NCI-H82 treated with DMSO at 0.1 percent for 48 hours (cell line): Measurements from ENCODE around the gene SORBS2.

Source experiments
- DNase-seq: peaks from one replicate; lab custom pipeline; 2025; ENCODE audit not compliant: unreplicated experiment; lab: John Stamatoyannopoulos, UW

The SORBS2 gene

GRCh38 chr4:185835336-185835735 is 23.3 kb upstream of the SORBS2 start:
- no peak for DNase-seq

GRCh38 chr4:185834778-185835177 is 22.8 kb upstream of the SORBS2 start:
- DNase-seq = no peak

- DNase-seq = no peak
Observed at GRCh38 chr4:185834088-185834487, 22.1 kb upstream of the SORBS2 start.

DNA sequence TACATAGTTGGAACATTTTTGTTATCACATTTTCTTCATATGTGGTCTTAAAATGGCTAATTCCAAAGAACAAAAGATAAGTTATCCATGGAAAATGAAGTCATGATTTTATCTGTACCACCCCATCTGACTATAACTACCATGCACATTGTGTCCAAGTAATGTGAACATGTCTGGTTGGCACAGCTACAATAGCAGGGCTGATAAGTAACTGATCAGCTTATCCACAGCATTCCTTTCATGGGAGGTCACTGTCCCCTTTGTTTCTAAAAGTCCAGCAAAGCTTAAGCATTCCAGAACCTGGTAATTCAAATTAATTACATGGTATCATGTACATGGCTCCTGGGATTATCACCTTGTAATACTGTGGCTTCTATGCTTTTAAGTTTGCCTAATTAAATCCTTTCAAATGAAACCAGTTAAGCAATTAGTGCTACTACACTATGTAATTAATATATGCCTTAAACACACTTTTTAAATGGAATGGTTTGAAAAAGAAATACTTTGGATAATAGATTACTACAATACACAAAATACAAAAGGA is 21.1 kb upstream of the SORBS2 start:
- no peak for DNase-seq

DNA sequence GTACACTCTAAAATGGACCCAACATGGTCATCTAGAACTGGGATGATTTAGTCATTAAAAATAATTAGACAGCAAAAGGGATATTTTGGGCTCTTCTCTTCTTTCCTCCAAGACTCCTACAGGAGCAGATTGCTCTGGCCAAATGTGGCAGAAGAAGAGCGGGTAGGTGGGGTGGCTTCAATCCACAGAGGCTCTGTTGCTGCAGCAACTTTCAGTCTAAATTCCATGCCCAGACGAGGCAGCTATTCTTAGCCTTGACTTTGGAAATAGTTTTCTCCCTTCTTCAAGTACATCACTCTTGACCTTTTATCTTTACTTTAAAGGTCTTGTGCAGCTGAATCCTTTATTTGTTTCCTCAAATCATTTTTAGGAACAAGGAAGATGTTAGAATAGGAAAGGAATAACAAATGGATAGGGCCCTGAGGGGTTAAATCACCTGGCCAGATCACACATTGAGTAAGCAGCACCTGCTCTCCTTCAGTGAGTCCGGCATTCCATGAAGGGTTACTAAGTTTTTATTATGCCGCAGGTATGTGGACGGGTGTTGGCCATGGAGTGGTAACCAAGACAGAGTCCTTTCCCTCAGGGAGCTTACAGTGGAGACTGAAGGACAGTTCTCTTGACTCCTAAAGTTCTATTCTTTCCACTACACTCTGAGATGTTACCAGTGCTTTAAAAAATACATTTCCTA is 19.3 kb upstream of the SORBS2 start:
- no peak for DNase-seq

GRCh38 chr4:185830263-185830994 is 18.4 kb upstream of the SORBS2 start:
- DNase-seq = no peak

DNA sequence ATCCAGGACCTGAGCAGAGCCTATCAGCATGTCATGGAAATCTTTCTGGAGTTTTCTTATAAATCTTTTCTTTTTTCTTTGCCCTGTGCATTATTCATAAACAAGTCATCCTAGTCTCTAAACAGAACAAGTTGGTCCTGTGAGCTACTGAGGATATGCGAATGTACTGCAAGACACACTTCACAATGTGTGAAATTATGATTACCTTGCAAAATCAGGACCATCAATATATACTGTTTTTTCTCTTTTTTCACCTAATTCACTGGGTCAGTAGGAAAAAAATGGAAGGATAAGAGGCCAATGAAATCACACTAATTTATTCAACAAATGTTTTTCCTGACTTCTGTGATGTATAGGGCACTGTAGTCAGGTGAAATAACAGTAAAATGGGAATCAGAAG is 14.4 kb upstream of the SORBS2 start:
- DNase-seq = no peak

GRCh38 chr4:185825737-185826136 is 13.7 kb upstream of the SORBS2 start:
- no peak for DNase-seq

DNA sequence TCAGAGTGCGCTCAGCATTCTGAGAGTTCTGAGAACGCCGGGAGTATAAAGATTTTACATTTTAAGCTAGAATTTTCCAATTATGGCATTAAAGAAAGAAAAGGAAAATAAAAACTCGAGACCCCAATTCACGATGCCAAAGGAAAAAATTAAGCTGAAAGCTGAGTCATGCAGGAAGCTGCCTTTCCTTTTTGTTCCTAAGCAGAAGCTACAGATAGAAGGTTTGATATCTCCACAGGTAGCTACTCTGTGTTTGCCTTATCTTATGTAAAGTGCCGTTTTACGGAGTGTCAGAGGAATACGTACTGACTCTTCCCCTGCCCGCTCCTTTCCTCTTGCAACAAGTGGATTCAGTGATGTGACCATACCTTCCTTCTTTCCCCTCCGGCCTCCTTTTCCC is 10.8 kb upstream of the SORBS2 start:
- DNase-seq = no peak

DNA sequence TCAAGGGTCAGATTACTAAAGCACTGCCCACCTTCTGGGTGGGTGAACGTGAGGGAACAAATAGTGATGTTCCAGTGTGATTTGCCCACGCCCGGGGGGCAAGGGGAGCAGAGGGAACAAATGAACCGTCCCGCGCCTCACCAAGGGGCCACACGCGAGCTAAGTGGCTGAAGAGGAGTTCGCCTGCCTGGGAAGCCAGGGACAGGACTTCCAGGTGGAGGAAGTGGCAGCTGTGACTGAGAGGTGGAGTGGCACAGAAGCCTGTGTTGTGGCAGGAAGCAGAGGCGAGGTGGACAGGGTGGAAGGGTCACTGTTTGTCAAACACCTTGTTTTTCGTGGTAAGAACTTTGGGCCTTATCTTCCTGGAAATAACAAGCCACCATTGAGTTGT is 9.0 kb upstream of the SORBS2 start:
- no peak for DNase-seq

GRCh38 chr4:185820146-185821028 is 8.4 kb upstream of the SORBS2 start:
- DNase-seq = no peak

DNA sequence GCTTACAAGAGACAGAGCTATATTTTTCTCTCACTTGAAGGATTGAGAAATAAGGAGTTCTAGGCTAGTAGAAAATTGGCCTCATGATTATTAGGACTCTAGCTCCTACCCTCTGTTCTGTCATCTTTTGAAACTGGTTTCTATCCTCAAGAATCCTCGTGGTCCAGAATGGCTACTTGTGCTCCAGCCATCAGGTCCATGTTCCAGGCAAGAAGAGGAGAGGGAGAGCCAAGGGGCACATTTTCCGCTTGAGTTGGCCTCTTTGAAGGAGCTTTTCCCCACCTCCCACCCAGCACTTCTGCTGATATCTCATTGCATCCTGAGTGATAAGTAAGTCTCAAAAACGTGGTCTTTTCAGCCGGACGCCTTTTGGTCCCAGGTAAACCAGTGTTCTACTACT is 7.2 kb upstream of the SORBS2 start:
- DNase-seq = no peak

DNA sequence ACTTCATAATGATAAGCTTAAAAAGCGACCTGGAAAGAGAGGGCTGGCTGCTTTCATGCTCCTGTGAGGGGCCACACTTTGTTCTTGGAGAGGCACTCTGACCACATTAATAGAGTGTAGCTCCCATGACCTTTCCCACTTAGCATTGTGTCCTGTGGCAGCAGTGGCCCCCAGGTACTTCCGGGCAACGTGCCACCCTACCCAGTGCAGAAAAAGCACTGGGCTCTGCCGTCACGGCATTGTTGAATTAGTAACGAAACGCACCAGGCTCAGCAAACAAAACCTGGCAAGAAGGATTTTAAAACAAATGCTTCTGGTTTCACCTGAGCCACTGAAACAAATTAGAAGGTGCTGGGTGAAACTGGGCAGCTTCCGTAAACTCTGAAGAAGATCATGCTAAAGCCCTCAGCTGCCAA is 5.4 kb upstream of the SORBS2 start:
- no peak for DNase-seq

- no peak for DNase-seq
Observed at GRCh38 chr4:185813133-185813532, 1.1 kb upstream of the SORBS2 start.

- DNase-seq = no peak
Observed at GRCh38 chr4:185810746-185811508, 1.1 kb downstream of the SORBS2 start.

DNA sequence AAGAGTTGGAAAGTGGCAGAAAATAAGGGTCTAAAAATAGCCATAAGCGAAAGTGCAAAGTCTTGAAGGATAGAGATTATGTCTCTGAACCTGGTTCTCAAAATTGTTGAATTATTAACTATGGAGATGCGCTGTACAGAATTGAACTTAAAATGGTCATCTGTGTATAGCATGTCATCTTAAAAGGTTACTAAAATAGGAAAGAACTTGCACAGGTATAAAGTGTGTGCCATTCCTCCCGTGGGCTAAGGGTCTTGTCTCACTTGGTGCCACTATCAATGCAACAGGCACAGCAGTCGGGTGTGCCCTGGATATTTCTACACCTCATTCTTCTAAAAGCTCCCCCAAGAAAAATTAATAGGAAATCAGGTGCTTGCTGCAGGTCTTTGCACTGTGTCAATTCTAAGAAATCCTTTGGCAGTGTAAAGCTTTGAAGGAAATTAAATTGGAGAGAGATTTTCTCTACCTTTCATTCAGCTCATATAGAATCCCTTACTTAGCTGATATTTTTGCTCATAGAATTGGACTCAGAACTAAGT is 2.4 kb downstream of the SORBS2 start:
- no peak for DNase-seq

- no peak for DNase-seq
Observed at GRCh38 chr4:185809121-185809520, 2.9 kb downstream of the SORBS2 start.

- no peak for DNase-seq
Observed at GRCh38 chr4:185805979-185806378, 6.0 kb downstream of the SORBS2 start.

DNA sequence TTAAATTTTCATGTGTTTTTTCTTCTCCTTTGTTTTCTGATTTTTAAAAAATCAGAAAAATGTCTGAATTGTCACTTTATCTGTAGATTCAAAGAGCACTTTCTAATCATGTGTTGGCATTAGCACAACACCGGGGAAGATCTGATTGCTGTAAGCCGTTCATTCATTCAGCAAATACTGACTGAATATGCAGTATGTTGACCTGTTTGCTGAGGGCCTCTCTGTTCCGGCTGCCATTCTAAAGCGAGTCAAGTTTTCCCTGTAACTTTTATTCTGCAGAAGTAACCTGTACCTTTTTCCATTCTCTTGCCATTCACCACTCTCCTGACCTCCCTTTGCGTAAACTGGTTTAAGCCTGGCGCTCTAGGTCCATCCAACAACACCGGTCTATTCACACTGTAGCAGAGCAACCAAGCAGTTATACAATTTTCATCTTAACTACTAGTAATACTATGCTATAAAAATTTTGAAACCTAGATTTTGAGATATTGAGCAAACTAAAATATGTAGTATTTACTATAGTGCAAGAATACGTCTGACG is 6.7 kb downstream of the SORBS2 start:
- DNase-seq = no peak

GRCh38 chr4:185803022-185803421 is 9.0 kb downstream of the SORBS2 start:
- DNase-seq = no peak
